ENCODE data around the gene SPOP. TPM values are rescaled to one million over a fixed set of nuclear protein-coding genes. Genes with fewer than 3 reads are reported as not detected.
"Not testable (repeated sequence)": the region's sequence is repeated elsewhere in the genome, so short reads cannot be mapped to it uniquely, and the experiment has no call there.

The SPOP gene
- total and polyA plus RNA-seq, 2 donors (not counting 1 experiment from before 2014, with no cell fraction given): 46.7 to 112 TPM

GRCh38 chr17:49553676-49554335 lies 124.1 kb downstream of the SPOP start:
- TF ChIP-seq EZH2 (IDR thresholded peaks at IDR 0.05; ENCODE audit: low read length, missing control alignments) (no peak), CTCF (conservative IDR thresholded peaks at IDR 0.05 in 1 of 2, IDR thresholded peaks at IDR 0.05 in 1 of 2; ENCODE audit: low read depth in 1 of 2, low read length in 2 of 2) (no peak)
- Histone ChIP-seq H4K20me1 (ENCODE audit: control insufficient read depth, extremely low read depth, insufficient read depth, low read length) (no peaks in the 10 kb centered on the region), H3K27ac (ENCODE audit: insufficient read depth, low read length) (no peak overlapping the region), H3K27me3 (ENCODE audit: control insufficient read depth, insufficient read depth, low read length) (peaks cover 2% of the 10 kb centered on the region), H3K9me3 (ENCODE audit: control insufficient read depth, insufficient read depth, low read depth, low read length) (no peaks in the 10 kb centered on the region), H3K4me2 (ENCODE audit: extremely low read depth, insufficient read depth, low read length) (no peak overlapping the region), H3K36me3 (ENCODE audit: control insufficient read depth, insufficient read depth, low read length) (no peaks in the 10 kb centered on the region), H3K4me1 (ENCODE audit: control insufficient read depth, extremely low read depth, insufficient read depth, low read length) (no peaks in the 10 kb centered on the region), H3K4me3 (replicated peaks in 1 of 4; ENCODE audit: control extremely low read depth in 1 of 4, insufficient read depth in 1 of 4, low read depth in 3 of 4, low read length in 4 of 4) (no peak overlapping the region), H3K9ac (ENCODE audit: insufficient read depth, low read length) (no peak overlapping the region), H2AFZ (ENCODE audit: low read length) (no peak overlapping the region), H3K79me2 (ENCODE audit: control insufficient read depth, insufficient read depth, low read length) (no peaks in the 10 kb centered on the region)
- no peak for DNase-seq (ENCODE audit: low read depth in 2 of 2)

- no peak overlapping the region for H3K4me3 ChIP-seq (replicated peaks in 1 of 4; ENCODE audit: control extremely low read depth in 1 of 4, insufficient read depth in 1 of 4, low read depth in 3 of 4, low read length in 4 of 4)
- no peaks in the 10 kb centered on the region for H4K20me1 ChIP-seq (ENCODE audit: control insufficient read depth, extremely low read depth, insufficient read depth, low read length)
- TF ChIP-seq CTCF (conservative IDR thresholded peaks at IDR 0.05 in 1 of 2, IDR thresholded peaks at IDR 0.05 in 1 of 2; ENCODE audit: low read depth in 1 of 2, low read length in 2 of 2): no peak
- TF ChIP-seq EZH2 (IDR thresholded peaks at IDR 0.05; ENCODE audit: low read length, missing control alignments): no peak
- H3K9ac ChIP-seq (ENCODE audit: insufficient read depth, low read length): no peak overlapping the region
- no peak overlapping the region for H3K27ac ChIP-seq (ENCODE audit: insufficient read depth, low read length)
- no peaks in the 10 kb centered on the region for H3K27me3 ChIP-seq (ENCODE audit: control insufficient read depth, insufficient read depth, low read length)
- H2AFZ ChIP-seq (ENCODE audit: low read length): no peak overlapping the region
- no peaks in the 10 kb centered on the region for H3K9me3 ChIP-seq (ENCODE audit: control insufficient read depth, insufficient read depth, low read depth, low read length)
- peak; percentile 13 to 21 for DNase-seq (ENCODE audit: low read depth in 2 of 2)
- no peaks in the 10 kb centered on the region for H3K4me1 ChIP-seq (ENCODE audit: control insufficient read depth, extremely low read depth, insufficient read depth, low read length)
- H3K79me2 ChIP-seq (ENCODE audit: control insufficient read depth, insufficient read depth, low read length): no peaks in the 10 kb centered on the region
- no peaks in the 10 kb centered on the region for H3K36me3 ChIP-seq (ENCODE audit: control insufficient read depth, insufficient read depth, low read length)
- H3K4me2 ChIP-seq (ENCODE audit: extremely low read depth, insufficient read depth, low read length): no peak overlapping the region
Measured at GRCh38 chr17:49552070-49552751, 125.7 kb downstream of the SPOP start.

GRCh38 chr17:49551221-49552069 lies 126.5 kb downstream of the SPOP start:
- no peaks in the 10 kb centered on the region for H3K79me2 ChIP-seq (ENCODE audit: control insufficient read depth, insufficient read depth, low read length)
- no peaks in the 10 kb centered on the region for H3K4me1 ChIP-seq (ENCODE audit: control insufficient read depth, extremely low read depth, insufficient read depth, low read length)
- TF ChIP-seq EZH2 (IDR thresholded peaks at IDR 0.05; ENCODE audit: low read length, missing control alignments) (no peak), CTCF (conservative IDR thresholded peaks at IDR 0.05 in 1 of 2, IDR thresholded peaks at IDR 0.05 in 1 of 2; ENCODE audit: low read depth in 1 of 2, low read length in 2 of 2) (no peak)
- no peak for DNase-seq (ENCODE audit: low read depth in 2 of 2)
- H3K9ac ChIP-seq (ENCODE audit: insufficient read depth, low read length): no peak overlapping the region
- H4K20me1 ChIP-seq (ENCODE audit: control insufficient read depth, extremely low read depth, insufficient read depth, low read length): no peaks in the 10 kb centered on the region
- no peaks in the 10 kb centered on the region for H3K36me3 ChIP-seq (ENCODE audit: control insufficient read depth, insufficient read depth, low read length)
- H2AFZ ChIP-seq (ENCODE audit: low read length): no peak overlapping the region
- H3K4me3 ChIP-seq (replicated peaks in 1 of 4; ENCODE audit: control extremely low read depth in 1 of 4, insufficient read depth in 1 of 4, low read depth in 3 of 4, low read length in 4 of 4): no peak overlapping the region
- no peak overlapping the region for H3K4me2 ChIP-seq (ENCODE audit: extremely low read depth, insufficient read depth, low read length)
- H3K27me3 ChIP-seq (ENCODE audit: control insufficient read depth, insufficient read depth, low read length): no peaks in the 10 kb centered on the region
- no peaks in the 10 kb centered on the region for H3K9me3 ChIP-seq (ENCODE audit: control insufficient read depth, insufficient read depth, low read depth, low read length)
- H3K27ac ChIP-seq (ENCODE audit: insufficient read depth, low read length): no peak overlapping the region

GRCh38 chr17:49550764-49551163 lies 127.1 kb downstream of the SPOP start:
- H3K9ac ChIP-seq (ENCODE audit: insufficient read depth, low read length); H3K4me2 ChIP-seq (ENCODE audit: extremely low read depth, insufficient read depth, low read length); H3K27me3 ChIP-seq (ENCODE audit: control insufficient read depth, insufficient read depth, low read length); H3K27ac ChIP-seq (ENCODE audit: insufficient read depth, low read length); H4K20me1 ChIP-seq (ENCODE audit: control insufficient read depth, extremely low read depth, insufficient read depth, low read length); H3K79me2 ChIP-seq (ENCODE audit: control insufficient read depth, insufficient read depth, low read length); H3K9me3 ChIP-seq (ENCODE audit: control insufficient read depth, insufficient read depth, low read depth, low read length); H3K36me3 ChIP-seq (ENCODE audit: control insufficient read depth, insufficient read depth, low read length); H3K4me1 ChIP-seq (ENCODE audit: control insufficient read depth, extremely low read depth, insufficient read depth, low read length); DNase-seq (ENCODE audit: low read depth in 2 of 2); H3K4me3 ChIP-seq (replicated peaks in 1 of 4; ENCODE audit: control extremely low read depth in 1 of 4, insufficient read depth in 1 of 4, low read depth in 3 of 4, low read length in 4 of 4); H2AFZ ChIP-seq (ENCODE audit: low read length): not testable (repeated sequence)
